ENCODE results near the gene SAXO1. TPM values are rescaled to one million over a fixed set of nuclear protein-coding genes. Genes with fewer than 3 reads are reported as not detected.

Gene SAXO1
- total RNA-seq, 1 donor from 2014 or later = not detected

DNA sequence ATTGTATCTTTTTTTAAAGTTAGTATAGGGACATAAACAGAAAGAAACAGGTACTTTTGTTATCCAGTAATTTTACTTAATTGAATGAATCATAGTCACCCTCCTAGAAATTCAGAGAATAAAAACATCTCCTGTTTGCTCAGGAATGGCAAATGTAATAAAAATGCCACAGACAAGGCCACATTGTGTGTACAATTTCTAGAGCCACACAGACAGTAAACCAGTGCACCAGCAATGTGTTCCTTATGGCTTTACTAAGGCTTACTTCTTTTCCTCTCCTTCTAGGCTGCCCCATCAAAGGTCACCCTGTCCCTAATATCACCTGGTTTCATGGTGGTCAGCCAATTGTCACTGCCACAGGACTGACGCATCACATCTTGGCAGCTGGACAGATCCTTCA lies 145.5 kb downstream of the SAXO1 start:
- Mint-ChIP-seq H3K4me3 (ENCODE audit: unreplicated experiment) (no peak overlapping the region), H3K27ac (ENCODE audit: unreplicated experiment) (no peak overlapping the region), H3K4me1 (ENCODE audit: unreplicated experiment) (peaks cover 14% of the 10 kb centered on the region), H3K27me3 (ENCODE audit: unreplicated experiment) (no peaks in the 10 kb centered on the region), H3K36me3 (ENCODE audit: unreplicated experiment) (no peaks in the 10 kb centered on the region), H3K9me3 (ENCODE audit: unreplicated experiment) (peaks cover 11% of the 10 kb centered on the region)
- no peak for DNase-seq (ENCODE audit: extremely low spot score, unreplicated experiment)
- TF ChIP-seq, protein P1, sequence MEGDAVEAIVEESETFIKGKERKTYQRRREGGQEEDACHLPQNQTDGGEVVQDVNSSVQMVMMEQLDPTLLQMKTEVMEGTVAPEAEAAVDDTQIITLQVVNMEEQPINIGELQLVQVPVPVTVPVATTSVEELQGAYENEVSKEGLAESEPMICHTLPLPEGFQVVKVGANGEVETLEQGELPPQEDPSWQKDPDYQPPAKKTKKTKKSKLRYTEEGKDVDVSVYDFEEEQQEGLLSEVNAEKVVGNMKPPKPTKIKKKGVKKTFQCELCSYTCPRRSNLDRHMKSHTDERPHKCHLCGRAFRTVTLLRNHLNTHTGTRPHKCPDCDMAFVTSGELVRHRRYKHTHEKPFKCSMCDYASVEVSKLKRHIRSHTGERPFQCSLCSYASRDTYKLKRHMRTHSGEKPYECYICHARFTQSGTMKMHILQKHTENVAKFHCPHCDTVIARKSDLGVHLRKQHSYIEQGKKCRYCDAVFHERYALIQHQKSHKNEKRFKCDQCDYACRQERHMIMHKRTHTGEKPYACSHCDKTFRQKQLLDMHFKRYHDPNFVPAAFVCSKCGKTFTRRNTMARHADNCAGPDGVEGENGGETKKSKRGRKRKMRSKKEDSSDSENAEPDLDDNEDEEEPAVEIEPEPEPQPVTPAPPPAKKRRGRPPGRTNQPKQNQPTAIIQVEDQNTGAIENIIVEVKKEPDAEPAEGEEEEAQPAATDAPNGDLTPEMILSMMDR (IDR thresholded peaks at IDR 0.05) = no peak

DNA sequence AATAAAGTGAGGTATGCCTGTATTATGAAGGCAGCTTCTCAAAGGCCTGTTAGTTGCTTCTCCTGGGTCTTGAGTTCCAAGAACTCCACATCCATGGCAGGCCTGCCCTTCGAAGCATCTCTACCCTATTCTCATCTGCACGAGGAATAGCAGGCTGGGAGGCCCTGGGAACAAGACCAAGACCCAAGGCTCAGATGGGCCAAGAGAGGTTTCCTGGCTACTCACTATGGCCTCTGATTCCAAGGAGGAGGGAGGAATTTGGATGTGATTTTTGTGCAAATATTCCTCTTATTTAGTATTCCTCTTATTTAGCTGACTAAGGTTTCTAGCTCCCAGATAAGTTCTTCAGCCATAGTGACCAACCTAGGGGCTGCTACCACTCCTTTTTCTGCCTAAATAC lies 151.3 kb downstream of the SAXO1 start:
- no peak for DNase-seq (ENCODE audit: extremely low spot score, unreplicated experiment)
- Mint-ChIP-seq H3K4me3 (ENCODE audit: unreplicated experiment) (no peak overlapping the region), H3K36me3 (ENCODE audit: unreplicated experiment) (no peaks in the 10 kb centered on the region), H3K4me1 (ENCODE audit: unreplicated experiment) (no peaks in the 10 kb centered on the region), H3K27ac (ENCODE audit: unreplicated experiment) (no peak overlapping the region), H3K27me3 (ENCODE audit: unreplicated experiment) (peaks cover 6% of the 10 kb centered on the region), H3K9me3 (ENCODE audit: unreplicated experiment) (peaks cover 11% of the 10 kb centered on the region)
- TF ChIP-seq, protein P1 (IDR thresholded peaks at IDR 0.05) = no peak

DNA sequence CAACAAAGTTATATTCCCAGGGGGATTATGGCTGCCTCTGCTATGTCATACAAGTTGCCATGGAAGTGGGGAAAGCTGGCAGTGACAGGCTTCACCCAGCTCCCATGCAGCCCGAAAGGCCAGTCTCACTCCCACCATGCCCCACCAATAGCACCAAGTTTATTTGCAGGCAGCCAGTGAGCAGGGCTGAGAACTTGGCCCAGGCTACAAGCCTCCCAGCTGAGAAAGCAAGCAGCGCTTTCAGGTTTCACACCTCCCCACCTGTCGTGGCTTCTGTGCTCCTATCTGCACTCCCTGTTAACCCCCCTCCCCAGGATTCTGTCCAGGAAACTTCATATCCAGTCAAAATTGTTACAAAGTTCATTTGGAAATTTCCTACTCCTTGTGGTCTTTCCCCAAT lies 155.0 kb downstream of the SAXO1 start:
- Mint-ChIP-seq H3K27me3 (ENCODE audit: unreplicated experiment) (peaks cover 19% of the 10 kb centered on the region), H3K4me1 (ENCODE audit: unreplicated experiment) (no peaks in the 10 kb centered on the region), H3K9me3 (ENCODE audit: unreplicated experiment) (no peaks in the 10 kb centered on the region), H3K4me3 (ENCODE audit: unreplicated experiment) (no peak overlapping the region), H3K36me3 (ENCODE audit: unreplicated experiment) (no peaks in the 10 kb centered on the region), H3K27ac (ENCODE audit: unreplicated experiment) (no peak overlapping the region)
- no peak for DNase-seq (ENCODE audit: extremely low spot score, unreplicated experiment)
- TF ChIP-seq, protein P1 (IDR thresholded peaks at IDR 0.05) = no peak

Other genes with a start within 250 kb of the SAXO1 start
- gene RRAGA, start 16.2 kb upstream of the SAXO1 start, total RNA-seq = 110 and 111 TPM in 2 replicates
- 8.6 and 9.5 TPM in 2 replicates for gene HAUS6, start 69.7 kb upstream of the SAXO1 start, total RNA-seq
- 47.0 and 48.5 TPM in 2 replicates for gene PLIN2, start 94.3 kb upstream of the SAXO1 start, total RNA-seq
- 41.3 and 45.9 TPM in 2 replicates for gene DENND4C, start 197.5 kb upstream of the SAXO1 start, total RNA-seq

Measured in osteocyte (in vitro differentiated cells).